ENCODE measurements around the gene KRTAP10-6. TPM values are rescaled to one million over a fixed set of nuclear protein-coding genes. Genes with fewer than 3 reads are reported as not detected.

KRTAP10-6 gene
- polyA plus RNA-seq, 2 of the 4 experiments (the other 2 are of a cell fraction), result not detected

DNA sequence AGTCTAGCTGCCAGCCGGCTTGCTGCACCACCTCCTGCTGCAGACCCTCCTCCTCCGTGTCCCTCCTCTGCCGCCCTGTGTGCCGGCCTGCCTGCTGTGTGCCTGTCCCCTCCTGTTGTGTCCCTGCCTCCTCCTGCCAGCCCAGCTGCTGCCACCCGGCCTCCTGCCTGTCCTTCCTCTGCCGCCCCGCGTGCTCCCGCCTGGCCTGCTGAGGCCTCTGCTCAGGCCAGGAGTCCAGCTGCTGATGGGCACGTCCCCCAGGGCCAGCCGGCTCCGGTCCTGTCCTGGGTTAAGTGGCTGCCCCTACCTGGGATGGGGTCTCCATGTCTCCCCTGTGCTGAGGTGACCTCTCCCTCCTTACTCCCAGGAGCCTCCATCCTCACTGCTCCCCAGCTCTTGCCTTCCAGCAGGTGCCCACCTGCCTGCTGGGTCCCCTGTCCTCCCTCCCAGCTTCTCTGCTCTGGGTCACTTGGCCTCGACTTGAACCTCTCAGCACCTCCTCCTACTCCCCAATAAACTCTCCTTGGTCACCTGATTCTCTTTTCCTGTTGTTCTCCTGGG, 20.4 kb upstream of the KRTAP10-6 start:
- DNase-seq (ENCODE audit: low read depth in 1 of 2, low spot score in 1 of 2), result no peak
- Histone ChIP-seq H3K4me1 (no peaks in the 10 kb centered on the region), H3K27ac (no peak overlapping the region), H3K4me3 (no peak overlapping the region), H3K4me2 (no peak overlapping the region), H3K9me3 (peaks cover 5% of the 10 kb centered on the region; the same call in 1 of the 3 replicates)
- CTCF ChIA-PET, result no interaction called here
- no peak for ATAC-seq
- no peak for FAIRE-seq
- TF ChIP-seq HOXA7 (CRISPR knock-in tag; IDR thresholded peaks at IDR 0.05) (no peak), KDM5A (IDR thresholded peaks at IDR 0.05) (no peak), RAD21 (conservative IDR thresholded peaks at IDR 0.05 in 1 of 2, IDR thresholded peaks at IDR 0.05 in 1 of 2) (no peak), HOXB5 (CRISPR knock-in tag; IDR thresholded peaks at IDR 0.05) (no peak), BHLHE40 (IDR thresholded peaks at IDR 0.05; ENCODE audit: low read depth, low read length) (no peak), EHF (CRISPR knock-in tag; IDR thresholded peaks at IDR 0.05) (no peak), NR3C1 (IDR thresholded peaks at IDR 0.05) (no peak), CBX2 (IDR thresholded peaks at IDR 0.05; ENCODE audit: borderline replicate concordance, low read depth) (no peak), POLR2AphosphoS2 (conservative IDR thresholded peaks at IDR 0.05; ENCODE audit: low read length) (no peak), JUNB (IDR thresholded peaks at IDR 0.05) (no peak), JUN (IDR thresholded peaks at IDR 0.05) (no peak), CBX8 (IDR thresholded peaks at IDR 0.05) (no peak), FOXS1 (CRISPR knock-in tag; IDR thresholded peaks at IDR 0.05) (no peak)
- TF ChIP-seq, protein P1, sequence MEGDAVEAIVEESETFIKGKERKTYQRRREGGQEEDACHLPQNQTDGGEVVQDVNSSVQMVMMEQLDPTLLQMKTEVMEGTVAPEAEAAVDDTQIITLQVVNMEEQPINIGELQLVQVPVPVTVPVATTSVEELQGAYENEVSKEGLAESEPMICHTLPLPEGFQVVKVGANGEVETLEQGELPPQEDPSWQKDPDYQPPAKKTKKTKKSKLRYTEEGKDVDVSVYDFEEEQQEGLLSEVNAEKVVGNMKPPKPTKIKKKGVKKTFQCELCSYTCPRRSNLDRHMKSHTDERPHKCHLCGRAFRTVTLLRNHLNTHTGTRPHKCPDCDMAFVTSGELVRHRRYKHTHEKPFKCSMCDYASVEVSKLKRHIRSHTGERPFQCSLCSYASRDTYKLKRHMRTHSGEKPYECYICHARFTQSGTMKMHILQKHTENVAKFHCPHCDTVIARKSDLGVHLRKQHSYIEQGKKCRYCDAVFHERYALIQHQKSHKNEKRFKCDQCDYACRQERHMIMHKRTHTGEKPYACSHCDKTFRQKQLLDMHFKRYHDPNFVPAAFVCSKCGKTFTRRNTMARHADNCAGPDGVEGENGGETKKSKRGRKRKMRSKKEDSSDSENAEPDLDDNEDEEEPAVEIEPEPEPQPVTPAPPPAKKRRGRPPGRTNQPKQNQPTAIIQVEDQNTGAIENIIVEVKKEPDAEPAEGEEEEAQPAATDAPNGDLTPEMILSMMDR (IDR thresholded peaks at IDR 0.05), result no peak
- TF ChIP-seq, protein P2, sequence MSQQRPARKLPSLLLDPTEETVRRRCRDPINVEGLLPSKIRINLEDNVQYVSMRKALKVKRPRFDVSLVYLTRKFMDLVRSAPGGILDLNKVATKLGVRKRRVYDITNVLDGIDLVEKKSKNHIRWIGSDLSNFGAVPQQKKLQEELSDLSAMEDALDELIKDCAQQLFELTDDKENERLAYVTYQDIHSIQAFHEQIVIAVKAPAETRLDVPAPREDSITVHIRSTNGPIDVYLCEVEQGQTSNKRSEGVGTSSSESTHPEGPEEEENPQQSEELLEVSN (IDR thresholded peaks at IDR 0.05; ENCODE audit: borderline replicate concordance, low read depth), result no peak
- TF ChIP-seq, protein P3, sequence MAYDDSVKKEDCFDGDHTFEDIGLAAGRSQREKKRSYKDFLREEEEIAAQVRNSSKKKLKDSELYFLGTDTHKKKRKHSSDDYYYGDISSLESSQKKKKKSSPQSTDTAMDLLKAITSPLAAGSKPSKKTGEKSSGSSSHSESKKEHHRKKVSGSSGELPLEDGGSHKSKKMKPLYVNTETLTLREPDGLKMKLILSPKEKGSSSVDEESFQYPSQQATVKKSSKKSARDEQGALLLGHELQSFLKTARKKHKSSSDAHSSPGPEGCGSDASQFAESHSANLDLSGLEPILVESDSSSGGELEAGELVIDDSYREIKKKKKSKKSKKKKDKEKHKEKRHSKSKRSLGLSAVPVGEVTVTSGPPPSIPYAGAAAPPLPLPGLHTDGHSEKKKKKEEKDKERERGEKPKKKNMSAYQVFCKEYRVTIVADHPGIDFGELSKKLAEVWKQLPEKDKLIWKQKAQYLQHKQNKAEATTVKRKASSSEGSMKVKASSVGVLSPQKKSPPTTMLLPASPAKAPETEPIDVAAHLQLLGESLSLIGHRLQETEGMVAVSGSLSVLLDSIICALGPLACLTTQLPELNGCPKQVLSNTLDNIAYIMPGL (CRISPR knock-in tag; IDR thresholded peaks at IDR 0.05; ENCODE audit: borderline replicate concordance), result no peak
- TF ChIP-seq, protein P4, sequence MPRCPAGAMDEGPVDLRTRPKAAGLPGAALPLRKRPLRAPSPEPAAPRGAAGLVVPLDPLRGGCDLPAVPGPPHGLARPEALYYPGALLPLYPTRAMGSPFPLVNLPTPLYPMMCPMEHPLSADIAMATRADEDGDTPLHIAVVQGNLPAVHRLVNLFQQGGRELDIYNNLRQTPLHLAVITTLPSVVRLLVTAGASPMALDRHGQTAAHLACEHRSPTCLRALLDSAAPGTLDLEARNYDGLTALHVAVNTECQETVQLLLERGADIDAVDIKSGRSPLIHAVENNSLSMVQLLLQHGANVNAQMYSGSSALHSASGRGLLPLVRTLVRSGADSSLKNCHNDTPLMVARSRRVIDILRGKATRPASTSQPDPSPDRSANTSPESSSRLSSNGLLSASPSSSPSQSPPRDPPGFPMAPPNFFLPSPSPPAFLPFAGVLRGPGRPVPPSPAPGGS (IDR thresholded peaks at IDR 0.05), result no peak
- TF ChIP-seq, protein P5, sequence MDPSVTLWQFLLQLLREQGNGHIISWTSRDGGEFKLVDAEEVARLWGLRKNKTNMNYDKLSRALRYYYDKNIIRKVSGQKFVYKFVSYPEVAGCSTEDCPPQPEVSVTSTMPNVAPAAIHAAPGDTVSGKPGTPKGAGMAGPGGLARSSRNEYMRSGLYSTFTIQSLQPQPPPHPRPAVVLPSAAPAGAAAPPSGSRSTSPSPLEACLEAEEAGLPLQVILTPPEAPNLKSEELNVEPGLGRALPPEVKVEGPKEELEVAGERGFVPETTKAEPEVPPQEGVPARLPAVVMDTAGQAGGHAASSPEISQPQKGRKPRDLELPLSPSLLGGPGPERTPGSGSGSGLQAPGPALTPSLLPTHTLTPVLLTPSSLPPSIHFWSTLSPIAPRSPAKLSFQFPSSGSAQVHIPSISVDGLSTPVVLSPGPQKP (IDR thresholded peaks at IDR 0.05; ENCODE audit: low read depth, low read length), result no peak
- TF ChIP-seq, protein P6, sequence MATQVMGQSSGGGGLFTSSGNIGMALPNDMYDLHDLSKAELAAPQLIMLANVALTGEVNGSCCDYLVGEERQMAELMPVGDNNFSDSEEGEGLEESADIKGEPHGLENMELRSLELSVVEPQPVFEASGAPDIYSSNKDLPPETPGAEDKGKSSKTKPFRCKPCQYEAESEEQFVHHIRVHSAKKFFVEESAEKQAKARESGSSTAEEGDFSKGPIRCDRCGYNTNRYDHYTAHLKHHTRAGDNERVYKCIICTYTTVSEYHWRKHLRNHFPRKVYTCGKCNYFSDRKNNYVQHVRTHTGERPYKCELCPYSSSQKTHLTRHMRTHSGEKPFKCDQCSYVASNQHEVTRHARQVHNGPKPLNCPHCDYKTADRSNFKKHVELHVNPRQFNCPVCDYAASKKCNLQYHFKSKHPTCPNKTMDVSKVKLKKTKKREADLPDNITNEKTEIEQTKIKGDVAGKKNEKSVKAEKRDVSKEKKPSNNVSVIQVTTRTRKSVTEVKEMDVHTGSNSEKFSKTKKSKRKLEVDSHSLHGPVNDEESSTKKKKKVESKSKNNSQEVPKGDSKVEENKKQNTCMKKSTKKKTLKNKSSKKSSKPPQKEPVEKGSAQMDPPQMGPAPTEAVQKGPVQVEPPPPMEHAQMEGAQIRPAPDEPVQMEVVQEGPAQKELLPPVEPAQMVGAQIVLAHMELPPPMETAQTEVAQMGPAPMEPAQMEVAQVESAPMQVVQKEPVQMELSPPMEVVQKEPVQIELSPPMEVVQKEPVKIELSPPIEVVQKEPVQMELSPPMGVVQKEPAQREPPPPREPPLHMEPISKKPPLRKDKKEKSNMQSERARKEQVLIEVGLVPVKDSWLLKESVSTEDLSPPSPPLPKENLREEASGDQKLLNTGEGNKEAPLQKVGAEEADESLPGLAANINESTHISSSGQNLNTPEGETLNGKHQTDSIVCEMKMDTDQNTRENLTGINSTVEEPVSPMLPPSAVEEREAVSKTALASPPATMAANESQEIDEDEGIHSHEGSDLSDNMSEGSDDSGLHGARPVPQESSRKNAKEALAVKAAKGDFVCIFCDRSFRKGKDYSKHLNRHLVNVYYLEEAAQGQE (IDR thresholded peaks at IDR 0.05), result no peak
- 24% methylated on average over 5 of the region's 13 CpGs for WGBS (ENCODE audit: missing lambda C conversion rate)
- POLR2A ChIA-PET, result no interaction called here
